NCI-H1417 (cell line): ENCODE measurements around the gene ANKRD34B.
A peak's percentile ranks its signal among the peaks of the same experiment; 100 is the strongest.

Experiments
- DNase-seq, 3 experiments: peaks; one replicate each; lab custom pipeline; 2025; lab: John Stamatoyannopoulos, UW

The ANKRD34B gene

DNA sequence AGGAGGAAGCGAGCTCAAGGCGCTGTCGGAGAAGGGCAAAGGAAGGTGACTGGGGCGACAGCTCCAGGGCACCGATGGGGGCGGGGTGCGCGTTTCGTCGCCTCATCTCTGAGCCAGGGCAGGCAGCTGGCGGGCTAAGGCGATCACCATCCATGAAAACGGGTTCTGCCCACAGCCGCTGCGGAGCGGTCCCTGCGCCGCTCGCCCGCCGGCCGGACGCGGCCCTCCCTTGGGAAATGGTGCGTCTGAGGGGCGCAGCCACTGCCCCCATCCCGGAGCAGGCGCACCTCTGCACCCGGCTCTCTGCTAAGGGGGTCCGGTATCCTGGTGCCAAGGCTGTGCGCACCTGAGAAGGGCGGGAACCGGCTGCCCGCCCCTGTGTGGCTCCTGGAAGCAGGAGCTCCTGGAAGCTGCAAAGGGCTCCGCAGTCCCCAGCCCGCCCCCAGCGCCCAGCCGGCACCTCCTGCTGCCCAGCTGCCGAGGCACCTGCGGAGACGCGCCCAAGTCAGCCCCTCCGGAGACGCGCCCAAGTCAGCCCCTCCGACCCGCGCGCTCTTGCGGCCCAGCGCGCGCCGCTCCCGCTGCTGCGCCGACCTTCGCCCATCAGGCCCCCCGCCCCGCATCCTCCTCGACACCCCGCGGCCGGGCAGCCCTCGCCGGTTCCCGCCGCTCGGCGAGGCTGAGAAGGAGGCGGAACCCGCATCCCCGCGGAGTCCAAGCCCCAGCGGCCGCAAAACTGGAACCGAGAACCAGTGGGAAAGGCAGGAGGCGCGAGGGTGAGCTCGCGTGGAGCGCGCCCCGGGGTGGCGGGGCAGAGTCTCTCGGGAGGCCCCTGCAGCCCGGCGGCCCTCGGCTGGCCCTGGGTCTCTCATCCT is 757 bp downstream of the ANKRD34B start:
- peak in 2 of 3 experiments; percentile 54 to 56 for DNase-seq

DNA sequence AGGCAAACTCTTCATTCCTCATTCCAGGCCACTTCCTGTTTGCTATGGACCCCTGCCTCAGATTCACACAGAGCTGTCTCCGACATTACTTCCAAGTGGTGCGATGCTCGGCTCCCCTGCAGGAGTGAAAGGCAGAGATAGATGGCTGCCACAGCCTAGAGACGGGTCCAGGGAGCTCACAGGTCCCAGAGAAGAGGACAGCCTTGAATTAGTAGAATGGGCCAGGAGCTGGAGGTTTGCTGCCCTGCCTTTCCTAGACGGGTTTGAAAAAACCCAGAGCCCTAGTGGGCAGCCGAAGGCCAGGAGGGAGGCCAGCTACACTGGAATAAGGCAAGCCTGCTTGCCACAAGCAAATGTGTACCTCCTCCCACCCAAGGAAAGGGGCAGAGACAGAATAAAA is 1.8 kb downstream of the ANKRD34B start:
- no peak for DNase-seq

DNA sequence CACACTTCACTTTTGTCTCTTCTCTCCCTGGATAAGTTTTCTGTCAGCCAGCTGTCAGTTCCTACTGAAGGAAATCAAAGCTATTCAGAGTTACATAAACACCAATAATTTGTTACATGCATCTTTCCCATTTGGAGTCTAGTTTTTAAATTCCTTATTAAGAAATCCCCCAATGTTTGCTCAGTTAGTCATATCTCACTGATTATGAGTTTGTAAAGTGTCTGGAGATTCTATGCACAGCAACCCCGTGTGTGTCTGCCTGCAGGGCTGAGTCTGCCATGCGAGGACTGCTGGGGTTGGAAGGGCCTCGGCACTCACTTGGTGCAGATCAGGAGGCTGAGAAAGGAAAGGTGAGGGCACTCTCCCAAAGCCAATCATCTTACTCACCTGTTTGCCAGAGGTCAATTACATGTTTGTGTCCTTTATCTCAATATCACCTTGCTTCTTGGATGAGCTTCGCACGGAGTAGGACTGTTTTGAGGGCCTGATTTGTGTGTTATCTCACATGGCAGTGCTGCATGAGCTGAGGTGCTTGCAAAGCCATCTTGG is 3.3 kb downstream of the ANKRD34B start:
- DNase-seq = no peak

DNA sequence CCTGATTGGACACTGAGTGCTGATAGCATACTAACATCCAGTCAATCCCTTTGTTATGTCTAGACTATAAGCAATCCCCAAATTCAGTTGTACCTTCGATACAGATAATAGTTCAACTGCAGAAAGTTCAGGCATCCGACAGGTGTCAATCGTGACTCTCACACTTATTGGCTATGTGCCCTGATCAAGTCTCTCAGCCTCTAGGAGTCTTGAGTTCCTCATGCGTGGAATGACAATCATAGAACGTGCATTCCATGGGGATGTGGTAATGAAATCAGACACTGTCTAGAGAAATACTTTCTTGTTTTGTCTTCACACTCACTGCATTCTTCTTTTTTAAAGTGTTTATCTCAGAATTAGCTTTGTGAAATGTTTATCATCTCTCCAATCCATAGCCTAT is 4.8 kb downstream of the ANKRD34B start:
- no peak for DNase-seq

DNA sequence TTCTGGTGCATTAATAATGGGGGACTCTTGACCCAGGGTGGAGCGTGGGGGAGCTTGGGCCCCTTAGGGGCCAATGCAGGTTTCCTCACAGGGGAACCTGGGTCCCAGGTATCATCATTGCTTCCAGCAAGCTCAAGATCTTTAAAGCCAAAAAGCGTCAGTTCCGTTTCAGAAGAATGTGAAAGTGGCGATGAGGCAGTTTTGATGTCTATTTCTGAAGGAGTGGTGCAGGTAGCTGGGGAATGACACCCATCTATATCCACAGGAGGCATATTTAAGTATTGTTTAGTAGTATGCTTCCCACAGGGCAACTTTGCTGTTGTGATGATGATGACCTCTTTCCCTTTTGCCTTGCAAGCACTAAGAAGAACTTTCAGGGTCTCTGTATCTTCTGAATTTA is 10.8 kb downstream of the ANKRD34B start:
- no peak for DNase-seq

DNA sequence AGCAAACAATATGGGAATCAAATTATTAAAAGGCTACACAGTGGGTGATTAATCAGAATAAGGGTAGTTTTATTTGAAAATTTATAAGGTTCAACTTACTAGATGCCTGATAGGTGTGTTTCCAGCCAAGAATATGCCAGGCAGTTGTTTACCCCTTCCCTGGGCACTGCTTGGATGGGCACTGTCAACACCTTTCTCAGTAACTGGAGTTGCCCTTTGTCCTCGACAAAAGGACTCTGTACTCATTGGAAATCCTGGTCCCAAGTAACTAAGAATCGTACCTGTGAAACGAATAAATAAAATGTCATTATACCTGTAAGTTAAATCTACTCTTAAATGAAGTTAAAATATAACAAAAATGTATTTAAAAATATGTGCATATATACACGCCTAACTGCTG is 15.0 kb downstream of the ANKRD34B start:
- DNase-seq = no peak

DNA sequence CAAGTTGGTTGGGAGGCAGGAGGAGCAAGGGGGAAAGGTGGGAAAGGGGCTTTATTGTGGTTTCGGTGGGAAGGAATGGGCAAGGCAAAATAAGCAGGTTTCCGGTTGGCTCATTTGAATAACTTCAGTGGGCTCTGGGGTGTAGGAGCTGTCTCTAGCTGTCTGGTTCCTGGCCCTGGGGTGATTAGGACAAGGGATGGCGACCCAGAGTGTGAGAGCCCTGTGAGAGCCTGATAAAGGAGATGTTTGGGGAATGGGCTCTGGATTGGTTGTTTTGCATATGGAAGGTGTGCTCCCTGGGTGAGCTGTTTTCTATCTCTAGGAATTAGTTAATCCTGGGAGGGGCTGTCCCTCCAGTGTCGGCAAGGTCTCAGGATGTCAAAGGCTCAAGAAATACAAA is 15.4 kb downstream of the ANKRD34B start:
- DNase-seq = no peak

DNA sequence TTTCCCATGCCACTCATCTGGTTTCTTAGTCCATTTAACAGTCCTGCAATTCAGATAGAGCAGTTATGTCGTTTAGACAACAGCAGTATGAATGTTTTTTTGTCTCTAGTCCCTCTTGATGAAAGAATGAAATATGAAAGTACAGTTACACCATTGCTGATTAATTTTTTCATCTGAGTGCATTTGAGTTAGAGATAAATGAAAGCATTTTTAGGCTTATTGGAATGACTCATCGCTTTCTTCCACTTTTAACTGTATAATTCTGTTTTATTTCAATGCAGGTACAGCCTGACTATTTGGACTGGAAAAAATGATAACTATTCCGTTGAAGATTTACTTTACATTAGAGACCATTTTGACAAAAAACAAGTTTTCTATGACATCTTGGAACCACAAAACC is 28.7 kb downstream of the ANKRD34B start:
- no peak for DNase-seq

DNA sequence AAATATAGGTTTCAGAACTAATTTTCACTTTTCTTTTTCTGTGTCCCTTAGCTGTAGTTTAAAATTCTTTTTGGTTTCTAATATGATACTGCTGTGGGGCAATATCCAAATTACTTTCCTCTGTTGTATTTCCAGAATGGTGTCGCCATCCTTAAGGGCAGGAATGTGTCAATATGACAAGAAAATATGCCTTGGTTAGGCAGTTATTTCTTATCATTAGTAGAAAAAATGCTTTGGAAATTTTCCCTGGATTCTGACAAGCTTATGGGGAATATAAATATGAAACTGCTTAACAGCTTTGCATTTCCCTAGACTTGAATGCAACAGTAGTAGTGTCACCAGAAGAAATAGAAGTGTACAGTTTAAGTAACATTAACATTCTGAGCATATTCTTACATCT is 29.4 kb downstream of the ANKRD34B start:
- no peak for DNase-seq

DNA sequence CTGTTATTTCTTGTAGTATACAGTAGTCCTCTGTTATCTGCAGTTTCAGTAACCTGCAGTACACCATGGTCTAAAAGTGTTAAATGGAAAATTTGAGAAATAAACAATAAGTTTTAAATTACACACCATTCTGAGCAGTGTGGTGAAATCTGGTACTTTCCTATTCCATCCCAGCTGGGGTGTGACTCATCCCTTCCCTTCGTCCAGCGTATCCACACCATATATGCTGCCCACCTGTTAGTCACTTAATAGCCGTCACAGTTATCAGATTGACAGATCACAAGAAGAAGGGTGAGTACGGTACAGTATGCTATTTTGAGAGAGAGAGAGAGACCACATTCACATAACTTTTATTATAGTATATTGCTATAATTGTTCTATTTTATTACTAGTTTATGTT is 53.3 kb downstream of the ANKRD34B start:
- no peak for DNase-seq

DNA sequence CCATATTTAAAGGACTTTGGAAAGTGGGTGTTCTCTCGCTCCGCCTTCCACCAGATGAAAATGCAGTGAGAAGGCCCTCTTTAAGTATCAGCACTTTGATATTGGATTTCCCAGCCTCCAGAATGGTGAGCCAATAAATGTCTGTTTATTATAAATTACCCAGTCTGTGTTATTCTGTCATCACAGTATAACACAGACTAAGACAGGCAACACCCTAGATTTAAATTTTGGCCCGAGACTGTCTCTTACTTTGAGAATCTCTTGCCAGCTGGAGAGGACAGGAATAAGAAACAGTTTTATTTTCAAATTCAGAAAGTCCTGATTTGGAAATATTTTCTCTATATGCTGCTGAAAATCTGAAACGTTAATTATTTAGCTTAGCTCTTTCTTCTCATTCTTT is 60.7 kb downstream of the ANKRD34B start:
- no peak for DNase-seq

DNA sequence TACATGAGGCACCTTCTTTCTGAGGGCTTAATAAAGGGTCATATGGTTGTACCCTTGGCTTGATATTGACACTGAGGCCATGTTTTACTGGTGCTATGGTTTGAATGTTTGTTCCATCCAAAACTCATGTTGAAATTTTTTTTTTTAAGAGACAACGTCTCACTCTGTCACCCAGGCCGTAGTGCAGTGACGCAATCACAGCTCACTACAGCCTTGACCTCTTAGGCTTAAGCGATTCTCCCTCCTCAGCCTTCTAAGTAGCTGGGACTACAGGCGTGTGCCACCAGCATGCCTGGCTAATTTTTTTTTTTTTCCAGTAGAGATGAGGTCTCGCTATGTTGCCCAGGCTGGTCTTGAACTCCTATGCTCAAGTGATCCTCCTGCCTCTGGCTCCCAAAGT is 61.2 kb downstream of the ANKRD34B start:
- no peak for DNase-seq

DNA sequence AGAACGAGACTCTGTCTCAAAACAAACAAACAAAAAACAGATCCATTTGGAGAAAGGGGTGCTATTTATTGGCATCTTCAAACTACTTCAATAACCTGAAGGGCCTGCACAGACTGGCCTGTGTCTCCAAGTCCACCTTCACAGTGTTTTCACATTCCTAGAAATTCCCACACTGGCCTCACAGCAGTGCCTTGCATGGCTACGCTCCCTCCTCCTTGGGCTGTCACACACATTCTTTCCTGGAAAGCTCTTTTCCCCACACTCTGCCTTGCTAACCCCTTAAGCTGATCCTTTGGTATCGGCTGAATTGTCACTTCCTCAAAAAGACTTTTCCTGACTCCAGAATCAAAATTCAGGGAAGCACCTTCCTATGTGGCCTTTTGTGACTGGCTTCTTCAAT is 62.4 kb downstream of the ANKRD34B start:
- no peak for DNase-seq
